HepG2 (cell line): ENCODE data around the gene SGF29. TPM values are rescaled to one million over a fixed set of nuclear protein-coding genes. Genes with fewer than 3 reads are reported as not detected.

Experiments used
- CHD2 ChIP-seq: IDR thresholded peaks from 2 replicates; pipeline ENCODE4 v1.6.1; 2011; ENCODE audit warnings: low read depth, low read length, improper control_type of control experiment
- JARID2 ChIP-seq: sonication (generic); formaldehyde crosslinking; IDR thresholded peaks from 2 replicates; pipeline ENCODE4 v1.8.1; 2023; ENCODE audit warnings: missing genetic modification reagents, inconsistent platforms; ENCODE audit not compliant: insufficient replicate concordance
- NFIC ChIP-seq: IDR thresholded peaks from 2 replicates; pipeline ENCODE4 v1.6.1; 2012; ENCODE audit warnings: mild to moderate bottlenecking, low read length, inconsistent platforms
- SNAI1 ChIP-seq: sonication (generic); formaldehyde crosslinking; IDR thresholded peaks from 2 replicates; pipeline ENCODE4 v1.5.0; 2020; ENCODE audit warnings: mild to moderate bottlenecking, missing genetic modification reagents, borderline replicate concordance
- TBX3 ChIP-seq: fragments of 450-650 bp; IDR thresholded peaks from 2 replicates; pipeline ENCODE4 v1.6.1; 2017; ENCODE audit warnings: antibody characterized with exemption, mild to moderate bottlenecking, inconsistent platforms, borderline replicate concordance
- ZFP36L1 ChIP-seq: sonication (generic); formaldehyde crosslinking; IDR thresholded peaks from 2 replicates; pipeline ENCODE4 v1.8.0; 2022; ENCODE audit warnings: mild to moderate bottlenecking, missing genetic modification reagents, moderate library complexity
- ZNF432 ChIP-seq: sonication (generic); formaldehyde crosslinking; IDR thresholded peaks from 2 replicates; pipeline ENCODE4 v1.5.0; 2020; ENCODE audit warnings: missing genetic modification reagents, mild to moderate bottlenecking, borderline replicate concordance
- ZNF468 ChIP-seq: sonication (generic); formaldehyde crosslinking; IDR thresholded peaks from 2 replicates; pipeline ENCODE4 v1.8.0; 2022; ENCODE audit warnings: mild to moderate bottlenecking, moderate library complexity, missing genetic modification reagents
- ZNF652 ChIP-seq: IDR thresholded peaks from 2 replicates; pipeline ENCODE4 v1.6.1; 2016; ENCODE audit warnings: low read depth, borderline replicate concordance
- ZNF749 ChIP-seq: sonication (generic); formaldehyde crosslinking; IDR thresholded peaks from 2 replicates; pipeline ENCODE4 v1.8.0; 2022; ENCODE audit warnings: mild to moderate bottlenecking, missing genetic modification reagents, moderate library complexity, borderline replicate concordance
- ZNF839 ChIP-seq: sonication (generic); formaldehyde crosslinking; IDR thresholded peaks from 2 replicates; pipeline ENCODE4 v1.4.0; 2020; ENCODE audit warnings: missing genetic modification reagents, mild to moderate bottlenecking, borderline replicate concordance
- polyA plus RNA-seq, 8 experiments: library from polyadenylated mRNA; depleted of rRNA in 3 of 8; stranded (reverse) in 7 of 8; unstranded in 1 of 8; fragments of >200 nt; fragmentation: Illumina TruSeq in 4 of 8; extraction: Trizol in 4 of 8; gene quantifications; 2 replicates each; pipeline versions ENCODE4 v1.2.1 to v1.2.3, GENCODE V29; 2011 to 2016; ENCODE audit warnings: low read depth in 4 of 8, missing spikeins in 1 of 8, mixed read lengths in 1 of 8; ENCODE audit not compliant: insufficient read depth in 1 of 8
- total RNA-seq, 5 experiments: library from RNA; depleted of rRNA; stranded (reverse); fragments of >200 nt; fragmentation: Illumina TruSeq; extraction: Trizol; gene quantifications; 2 replicates each; pipeline ENCODE4 v1.2.3, GENCODE V29; 2016; ENCODE audit warnings: low read depth in 1 of 5
- TF ChIP-seq, protein P1 (sequence below): sonication (generic); formaldehyde crosslinking; IDR thresholded peaks from 2 replicates; pipeline ENCODE4 v1.8.0; 2022; ENCODE audit warnings: missing genetic modification reagents, mild to moderate bottlenecking, inconsistent platforms, borderline replicate concordance
- TF ChIP-seq, protein P2 (sequence below): sonication (generic); formaldehyde crosslinking; IDR thresholded peaks from 2 replicates; pipeline ENCODE4 v1.5.0; 2020; ENCODE audit warnings: mild to moderate bottlenecking, missing genetic modification reagents
- TF ChIP-seq, protein P3 (sequence below): sonication (generic); formaldehyde crosslinking; IDR thresholded peaks from 2 replicates; pipeline ENCODE4 v1.5.1; 2020; ENCODE audit warnings: mild to moderate bottlenecking, moderate library complexity, missing genetic modification reagents
- TF ChIP-seq, protein P4 (sequence below): IDR thresholded peaks from 2 replicates; pipeline ENCODE4 v1.6.1; 2016; ENCODE audit warnings: control low read depth
- TF ChIP-seq, protein P5 (sequence below): sonication (generic); formaldehyde crosslinking; IDR thresholded peaks from 2 replicates; pipeline ENCODE4 v1.9.0; 2022; ENCODE audit warnings: missing genetic modification reagents, mild to moderate bottlenecking, borderline replicate concordance

The SGF29 gene
- total and polyA plus RNA-seq, 2 of the 13 experiments (the other 11 are each of a cell fraction or from before 2014, with no cell fraction given): 5.0 to 29.4 TPM

DNA sequence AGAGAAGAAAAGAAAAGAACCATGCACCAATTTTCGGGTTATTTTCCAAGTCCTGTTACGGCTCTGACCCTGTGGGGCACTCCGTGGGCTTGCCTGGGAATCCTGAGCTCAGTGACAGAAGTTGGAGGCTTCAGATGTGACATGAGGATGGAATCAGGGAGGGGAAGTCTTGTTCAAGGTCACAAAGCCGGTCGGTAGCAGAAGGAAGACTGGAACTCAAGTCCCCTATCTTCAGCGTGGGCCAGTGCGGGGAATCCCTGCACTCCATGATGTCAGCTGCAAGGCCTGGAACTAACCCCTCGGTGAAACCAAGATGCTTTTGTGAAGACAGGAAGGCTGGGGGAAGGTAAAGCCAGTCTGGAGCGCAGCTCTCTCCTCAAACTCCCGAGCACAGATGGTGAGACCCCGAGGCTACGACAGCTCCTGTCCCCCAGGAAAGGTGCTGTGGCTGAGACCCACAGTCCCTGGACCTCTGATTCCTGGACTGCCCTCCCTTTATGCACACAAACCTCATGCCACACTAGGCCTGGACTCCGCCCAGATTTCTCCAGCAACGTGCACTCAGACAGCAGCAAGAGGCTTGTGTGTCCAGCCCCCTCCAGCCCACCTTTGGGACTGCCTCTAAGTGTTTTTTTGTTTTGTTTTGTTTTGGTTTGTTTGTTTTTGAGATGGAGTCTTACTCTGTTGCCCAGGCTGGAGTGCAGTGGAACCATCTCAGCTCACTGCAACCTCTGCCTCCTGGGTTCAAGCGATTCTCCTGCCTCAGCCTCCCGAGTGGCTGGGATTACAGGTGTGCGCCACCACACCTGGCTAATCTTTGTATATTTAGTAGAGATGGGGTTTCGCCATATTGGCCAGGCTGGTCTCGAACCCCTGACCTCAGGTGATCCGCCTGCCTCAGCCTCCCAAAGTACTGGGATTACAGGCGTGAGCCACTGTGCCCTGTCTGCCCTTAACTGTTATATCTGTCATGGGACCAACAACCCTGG lies 41.6 kb upstream of the SGF29 start (continued):
- TF ChIP-seq, protein P1, sequence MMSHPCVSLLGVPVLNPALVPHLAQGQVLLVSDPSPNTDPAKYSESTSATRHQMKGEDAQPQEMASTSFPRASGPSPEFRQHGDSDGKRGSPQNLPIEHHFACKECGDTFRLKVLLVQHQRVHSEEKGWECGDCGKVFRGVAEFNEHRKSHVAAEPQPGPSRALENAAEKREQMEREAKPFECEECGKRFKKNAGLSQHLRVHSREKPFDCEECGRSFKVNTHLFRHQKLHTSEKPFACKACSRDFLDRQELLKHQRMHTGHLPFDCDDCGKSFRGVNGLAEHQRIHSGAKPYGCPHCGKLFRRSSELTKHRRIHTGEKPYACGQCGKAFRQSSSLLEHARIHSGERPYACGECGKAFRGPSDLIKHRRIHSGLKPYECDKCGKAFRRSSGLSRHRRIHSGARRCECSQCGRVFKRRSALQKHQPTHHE (CRISPR knock-in tag): no peak
- TF ChIP-seq, protein P2, sequence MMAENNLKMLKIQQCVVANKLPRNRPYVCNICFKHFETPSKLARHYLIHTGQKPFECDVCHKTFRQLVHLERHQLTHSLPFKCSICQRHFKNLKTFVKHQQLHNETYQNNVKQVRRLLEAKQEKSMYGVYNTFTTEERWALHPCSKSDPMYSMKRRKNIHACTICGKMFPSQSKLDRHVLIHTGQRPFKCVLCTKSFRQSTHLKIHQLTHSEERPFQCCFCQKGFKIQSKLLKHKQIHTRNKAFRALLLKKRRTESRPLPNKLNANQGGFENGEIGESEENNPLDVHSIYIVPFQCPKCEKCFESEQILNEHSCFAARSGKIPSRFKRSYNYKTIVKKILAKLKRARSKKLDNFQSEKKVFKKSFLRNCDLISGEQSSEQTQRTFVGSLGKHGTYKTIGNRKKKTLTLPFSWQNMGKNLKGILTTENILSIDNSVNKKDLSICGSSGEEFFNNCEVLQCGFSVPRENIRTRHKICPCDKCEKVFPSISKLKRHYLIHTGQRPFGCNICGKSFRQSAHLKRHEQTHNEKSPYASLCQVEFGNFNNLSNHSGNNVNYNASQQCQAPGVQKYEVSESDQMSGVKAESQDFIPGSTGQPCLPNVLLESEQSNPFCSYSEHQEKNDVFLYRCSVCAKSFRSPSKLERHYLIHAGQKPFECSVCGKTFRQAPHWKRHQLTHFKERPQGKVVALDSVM (CRISPR knock-in tag): no peak
- no peak for TF ChIP-seq CHD2
- TF ChIP-seq SNAI1 (CRISPR knock-in tag): no peak
- TF ChIP-seq, protein P3, sequence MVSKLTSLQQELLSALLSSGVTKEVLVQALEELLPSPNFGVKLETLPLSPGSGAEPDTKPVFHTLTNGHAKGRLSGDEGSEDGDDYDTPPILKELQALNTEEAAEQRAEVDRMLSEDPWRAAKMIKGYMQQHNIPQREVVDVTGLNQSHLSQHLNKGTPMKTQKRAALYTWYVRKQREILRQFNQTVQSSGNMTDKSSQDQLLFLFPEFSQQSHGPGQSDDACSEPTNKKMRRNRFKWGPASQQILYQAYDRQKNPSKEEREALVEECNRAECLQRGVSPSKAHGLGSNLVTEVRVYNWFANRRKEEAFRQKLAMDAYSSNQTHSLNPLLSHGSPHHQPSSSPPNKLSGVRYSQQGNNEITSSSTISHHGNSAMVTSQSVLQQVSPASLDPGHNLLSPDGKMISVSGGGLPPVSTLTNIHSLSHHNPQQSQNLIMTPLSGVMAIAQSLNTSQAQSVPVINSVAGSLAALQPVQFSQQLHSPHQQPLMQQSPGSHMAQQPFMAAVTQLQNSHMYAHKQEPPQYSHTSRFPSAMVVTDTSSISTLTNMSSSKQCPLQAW: peak; percentile 57
- TF ChIP-seq, protein P4, sequence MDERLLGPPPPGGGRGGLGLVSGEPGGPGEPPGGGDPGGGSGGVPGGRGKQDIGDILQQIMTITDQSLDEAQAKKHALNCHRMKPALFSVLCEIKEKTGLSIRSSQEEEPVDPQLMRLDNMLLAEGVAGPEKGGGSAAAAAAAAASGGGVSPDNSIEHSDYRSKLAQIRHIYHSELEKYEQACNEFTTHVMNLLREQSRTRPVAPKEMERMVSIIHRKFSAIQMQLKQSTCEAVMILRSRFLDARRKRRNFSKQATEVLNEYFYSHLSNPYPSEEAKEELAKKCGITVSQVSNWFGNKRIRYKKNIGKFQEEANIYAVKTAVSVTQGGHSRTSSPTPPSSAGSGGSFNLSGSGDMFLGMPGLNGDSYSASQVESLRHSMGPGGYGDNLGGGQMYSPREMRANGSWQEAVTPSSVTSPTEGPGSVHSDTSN (CRISPR knock-in tag): no peak
- TF ChIP-seq NFIC: no peak
- TF ChIP-seq ZNF839 (CRISPR knock-in tag): no peak
- no peak for TF ChIP-seq ZFP36L1 (CRISPR knock-in tag)
- TF ChIP-seq ZNF749 (CRISPR knock-in tag): 0 out of 2 replicates have a peak, but pooled peaks have one; percentile 34
- TF ChIP-seq ZNF432: no peak
- TF ChIP-seq JARID2: no peak
- no peak for TF ChIP-seq TBX3
- TF ChIP-seq ZNF652 (CRISPR knock-in tag): no peak
- no peak for TF ChIP-seq ZNF468 (CRISPR knock-in tag)
- TF ChIP-seq, protein P5, sequence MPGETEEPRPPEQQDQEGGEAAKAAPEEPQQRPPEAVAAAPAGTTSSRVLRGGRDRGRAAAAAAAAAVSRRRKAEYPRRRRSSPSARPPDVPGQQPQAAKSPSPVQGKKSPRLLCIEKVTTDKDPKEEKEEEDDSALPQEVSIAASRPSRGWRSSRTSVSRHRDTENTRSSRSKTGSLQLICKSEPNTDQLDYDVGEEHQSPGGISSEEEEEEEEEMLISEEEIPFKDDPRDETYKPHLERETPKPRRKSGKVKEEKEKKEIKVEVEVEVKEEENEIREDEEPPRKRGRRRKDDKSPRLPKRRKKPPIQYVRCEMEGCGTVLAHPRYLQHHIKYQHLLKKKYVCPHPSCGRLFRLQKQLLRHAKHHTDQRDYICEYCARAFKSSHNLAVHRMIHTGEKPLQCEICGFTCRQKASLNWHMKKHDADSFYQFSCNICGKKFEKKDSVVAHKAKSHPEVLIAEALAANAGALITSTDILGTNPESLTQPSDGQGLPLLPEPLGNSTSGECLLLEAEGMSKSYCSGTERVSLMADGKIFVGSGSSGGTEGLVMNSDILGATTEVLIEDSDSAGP (CRISPR knock-in tag): peak; percentile 28; the same call in 1 of the 2 replicates
